KMS-11 (cell line): ENCODE measurements around the gene FOXL3.

Source experiments
- H2AFZ ChIP-seq: fragments of 200-600 bp; sonication (generic); 2 replicates; pipeline ENCODE4 v1.6.1; 2016; ENCODE audit warnings: antibody characterized with exemption, mixed run types, low read depth
- H3K27ac ChIP-seq: fragments of 200-600 bp; sonication (generic); 2 replicates; pipeline ENCODE4 v1.6.1; 2016; ENCODE audit warnings: mild to moderate bottlenecking, mixed run types
- H3K27me3 ChIP-seq: fragments of 200-600 bp; sonication (generic); 2 replicates; pipeline ENCODE4 v1.6.1; 2017; ENCODE audit warnings: mild to moderate bottlenecking, low read depth, mixed run types, moderate library complexity; ENCODE audit not compliant: insufficient read depth
- H3K36me3 ChIP-seq: fragments of 200-600 bp; sonication (generic); 2 replicates; pipeline ENCODE4 v1.6.1; 2017; ENCODE audit warnings: mild to moderate bottlenecking, mixed run types; ENCODE audit not compliant: insufficient read depth
- H3K4me1 ChIP-seq: fragments of 200-600 bp; sonication (generic); 2 replicates; pipeline ENCODE4 v1.6.1; 2016; ENCODE audit warnings: mild to moderate bottlenecking, low read depth, mixed run types; ENCODE audit not compliant: poor library complexity, severe bottlenecking
- H3K4me2 ChIP-seq: fragments of 200-600 bp; sonication (generic); 2 replicates; pipeline ENCODE4 v1.7.0; 2016; ENCODE audit warnings: mild to moderate bottlenecking, mixed run types
- H3K4me3 ChIP-seq: fragments of 200-600 bp; sonication (generic); IDR thresholded peaks from 2 replicates; pipeline ENCODE4 v1.6.1; 2017; ENCODE audit warnings: low read depth, low read length, mixed read lengths; ENCODE audit not compliant: insufficient read depth
- H3K79me2 ChIP-seq: fragments of 200-600 bp; sonication (generic); 2 replicates; pipeline ENCODE4 v1.6.1; 2016; ENCODE audit warnings: low read depth, mixed run types; ENCODE audit not compliant: insufficient read depth
- H3K9ac ChIP-seq: fragments of 200-600 bp; sonication (generic); 2 replicates; pipeline ENCODE4 v1.6.1; 2016; ENCODE audit warnings: mild to moderate bottlenecking, mixed run types
- H4K20me1 ChIP-seq: fragments of 200-600 bp; sonication (generic); 2 replicates; pipeline ENCODE4 v1.6.1; 2016; ENCODE audit warnings: mild to moderate bottlenecking, mixed run types; ENCODE audit not compliant: insufficient read depth
- CTCF ChIP-seq: fragments of 200-600 bp; sonication (generic); conservative IDR thresholded peaks from 2 replicates; pipeline ENCODE4 v1.6.1; 2017; ENCODE audit warnings: low read depth, mild to moderate bottlenecking, antibody characterized with exemption, low read length, moderate library complexity, mixed read lengths

Gene FOXL3

GRCh38 chr7:269721-270120 lies 20.2 kb upstream of the FOXL3 start:
- no peaks in the 10 kb centered on the region for H3K79me2 ChIP-seq

GRCh38 chr7:270351-270983 lies 19.5 kb upstream of the FOXL3 start:
- no peak overlapping the region for H3K4me2 ChIP-seq
- TF ChIP-seq CTCF, result no peak
- H3K27me3 ChIP-seq, result peaks cover 43% of the 10 kb centered on the region
- H3K4me1 ChIP-seq, result no peaks in the 10 kb centered on the region
- H3K79me2 ChIP-seq, result no peaks in the 10 kb centered on the region
- no peak overlapping the region for H3K4me3 ChIP-seq
- no peak overlapping the region for H3K9ac ChIP-seq
- H2AFZ ChIP-seq, result no peak overlapping the region
- H3K36me3 ChIP-seq, result no peaks in the 10 kb centered on the region
- H3K27ac ChIP-seq, result no peak overlapping the region
- H4K20me1 ChIP-seq, result no peaks in the 10 kb centered on the region

More at GRCh38 chr7:269721-270120, 20.2 kb upstream of the FOXL3 start:
- H3K27me3 ChIP-seq, result peaks cover 40% of the 10 kb centered on the region
- H3K36me3 ChIP-seq, result no peaks in the 10 kb centered on the region
- no peaks in the 10 kb centered on the region for H4K20me1 ChIP-seq
- H3K27ac ChIP-seq, result no peak overlapping the region
- no peak for TF ChIP-seq CTCF
- H3K9ac ChIP-seq, result no peak overlapping the region
- H3K4me3 ChIP-seq, result no peak overlapping the region
- no peaks in the 10 kb centered on the region for H3K4me1 ChIP-seq
- no peak overlapping the region for H2AFZ ChIP-seq
- H3K4me2 ChIP-seq, result no peak overlapping the region

GRCh38 chr7:271266-272107 lies 18.5 kb upstream of the FOXL3 start:
- Histone ChIP-seq H3K4me2 (no peak overlapping the region), H2AFZ (no peak overlapping the region), H3K27ac (no peak overlapping the region), H4K20me1 (no peaks in the 10 kb centered on the region), H3K36me3 (no peaks in the 10 kb centered on the region), H3K9ac (no peak overlapping the region), H3K79me2 (no peaks in the 10 kb centered on the region), H3K4me1 (no peaks in the 10 kb centered on the region), H3K27me3 (peaks cover 48% of the 10 kb centered on the region), H3K4me3 (no peak overlapping the region)
- no peak for TF ChIP-seq CTCF

- no peaks in the 10 kb centered on the region for H3K36me3 ChIP-seq
- no peaks in the 10 kb centered on the region for H4K20me1 ChIP-seq
- H3K27ac ChIP-seq, result no peak overlapping the region
- H3K79me2 ChIP-seq, result no peaks in the 10 kb centered on the region
- H2AFZ ChIP-seq, result no peak overlapping the region
- H3K4me1 ChIP-seq, result no peaks in the 10 kb centered on the region
- H3K4me3 ChIP-seq, result no peak overlapping the region
- H3K9ac ChIP-seq, result no peak overlapping the region
- no peak for TF ChIP-seq CTCF
- H3K4me2 ChIP-seq, result no peak overlapping the region
- H3K27me3 ChIP-seq, result peaks cover 48% of the 10 kb centered on the region
These were observed 17.8 kb upstream of the FOXL3 start for GRCh38 chr7:272108-272615.
